ENCODE measurements around the gene FAM98C.

The FAM98C gene

DNA sequence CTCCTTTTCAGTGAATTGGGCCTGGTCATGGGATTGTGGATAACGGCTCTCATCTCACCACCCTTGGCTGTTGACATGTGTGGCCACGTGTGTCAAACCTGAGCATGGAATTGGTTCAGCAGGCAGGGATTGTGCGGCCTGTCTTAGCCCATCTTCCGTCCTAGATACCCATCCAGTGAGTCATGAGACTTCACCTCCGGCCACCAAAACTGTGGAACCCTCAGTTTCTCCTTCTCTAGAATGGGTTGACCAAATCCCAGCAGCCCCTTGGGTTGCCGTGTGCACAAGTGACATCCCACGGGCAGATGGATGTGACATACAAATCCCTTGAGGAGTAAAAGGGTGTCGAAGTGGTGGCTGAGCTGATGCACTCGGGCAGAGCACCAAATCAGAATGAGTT lies 21.8 kb upstream of the FAM98C start:
- DNase-seq: no peak

DNA sequence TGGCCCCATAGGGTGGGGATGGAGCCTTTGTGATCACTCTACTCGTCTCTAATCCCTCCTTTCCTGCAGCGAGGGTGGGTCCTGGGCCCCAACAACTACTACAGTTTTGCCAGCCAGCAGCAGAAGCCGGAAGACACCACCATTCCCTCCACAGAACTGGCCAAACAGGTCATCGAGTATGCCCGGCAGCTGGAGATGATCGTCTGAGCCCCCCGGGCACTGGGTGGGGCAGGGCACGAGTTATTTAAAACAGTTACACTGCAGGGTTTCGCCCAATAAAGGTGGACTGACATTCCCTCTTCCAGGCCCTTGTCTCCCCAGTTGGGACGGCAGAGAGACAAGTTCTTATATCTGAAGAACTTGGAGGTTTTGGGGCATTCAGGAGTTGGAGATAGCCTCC lies 19.7 kb upstream of the FAM98C start:
- DNase-seq: no peak

DNA sequence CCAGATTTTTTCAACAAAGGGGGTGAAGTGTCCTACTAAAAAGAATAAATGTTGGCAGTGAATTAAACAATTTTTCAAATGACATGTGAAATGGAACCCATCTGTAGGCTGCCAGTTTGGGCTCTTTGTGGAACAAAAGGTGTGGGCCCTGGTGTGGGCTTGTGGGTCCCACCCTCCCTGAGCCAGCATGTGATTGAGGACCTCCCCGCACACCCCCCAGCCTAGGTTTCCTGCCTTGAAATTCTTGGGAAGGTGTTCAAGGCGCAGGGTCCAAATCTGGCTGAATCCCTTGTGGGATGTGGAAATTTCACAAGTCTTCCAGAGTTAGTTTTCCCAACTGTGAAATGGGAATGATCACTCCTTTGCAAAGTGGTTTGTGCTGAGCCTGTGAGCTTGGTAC lies 19.1 kb upstream of the FAM98C start:
- DNase-seq: no peak

DNA sequence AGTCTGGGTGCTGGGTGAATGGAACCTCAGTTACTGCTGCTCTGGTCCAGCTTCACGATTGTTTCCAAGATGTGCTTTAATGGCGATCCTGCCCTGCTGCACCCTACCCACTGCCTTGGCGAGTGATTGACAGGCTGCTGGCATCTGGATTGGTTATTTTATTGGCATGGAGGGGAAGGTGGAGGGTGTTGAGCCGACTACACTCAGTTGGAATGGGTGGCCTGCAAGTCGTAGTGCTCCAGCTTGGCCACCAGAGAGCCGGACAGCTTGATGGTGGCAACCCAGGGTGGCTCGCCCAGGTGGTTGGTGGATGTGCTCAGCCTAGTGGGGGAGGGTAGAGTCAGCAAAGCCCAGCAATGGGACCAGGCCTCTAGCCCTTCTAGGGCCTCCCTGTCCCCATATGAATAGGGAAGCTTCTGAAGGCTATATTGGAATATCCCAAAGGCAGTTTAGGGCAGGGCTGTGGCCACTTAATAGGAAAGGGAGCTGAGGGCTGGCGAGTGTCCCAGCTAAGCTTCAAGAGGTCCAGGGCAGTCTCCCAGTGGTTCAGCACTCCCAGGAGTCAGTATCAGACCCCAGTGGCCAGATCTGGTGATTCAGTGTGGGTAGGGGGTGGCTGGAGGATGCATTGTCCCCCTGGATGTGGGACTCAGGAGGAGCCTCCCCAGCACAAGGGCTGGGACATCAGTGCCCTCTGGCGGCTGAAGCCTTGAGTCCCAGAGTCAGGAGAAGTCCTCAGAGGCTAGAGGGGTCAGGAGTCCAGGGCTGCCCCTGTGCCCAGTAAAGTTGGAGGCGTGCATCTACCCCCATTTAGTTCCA lies 18.5 kb upstream of the FAM98C start:
- DNase-seq: no peak

DNA sequence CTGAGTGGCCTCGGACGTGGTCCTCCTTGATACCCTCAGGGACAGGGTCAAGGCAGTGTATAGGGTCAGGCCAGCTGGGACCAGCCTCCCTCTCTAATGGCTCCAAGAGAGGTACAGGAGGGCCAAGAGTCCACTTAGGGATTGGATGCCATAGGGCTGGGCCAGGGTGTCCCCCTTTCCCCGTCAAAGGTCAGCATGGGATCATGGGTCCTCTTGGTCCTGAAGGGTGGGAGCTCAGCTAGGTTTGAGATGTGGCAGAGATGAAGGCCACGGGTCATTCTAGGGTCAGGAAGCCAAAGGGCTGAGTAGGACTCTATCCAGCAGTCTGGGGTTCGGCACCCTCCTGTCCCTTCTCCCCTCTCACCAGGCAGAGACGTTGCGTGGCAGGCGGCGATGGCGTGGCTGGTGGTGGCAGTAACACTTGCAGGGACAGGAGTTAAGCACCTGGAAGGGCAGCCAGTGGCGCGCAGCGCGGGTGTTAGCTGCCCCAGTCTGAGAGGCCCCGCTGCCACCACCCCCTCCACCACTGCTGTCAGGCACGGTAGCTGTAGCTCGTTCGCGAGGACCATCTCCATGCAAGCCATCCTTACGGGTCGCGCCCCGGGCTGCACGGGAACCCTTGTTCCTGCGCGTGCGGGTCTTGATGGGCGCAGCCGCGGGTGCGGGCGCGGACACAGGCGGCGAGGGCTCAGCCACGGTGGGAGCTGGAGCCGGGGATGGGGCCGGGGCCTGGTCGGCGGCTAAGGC lies 17.7 kb upstream of the FAM98C start:
- DNase-seq: no peak

DNA sequence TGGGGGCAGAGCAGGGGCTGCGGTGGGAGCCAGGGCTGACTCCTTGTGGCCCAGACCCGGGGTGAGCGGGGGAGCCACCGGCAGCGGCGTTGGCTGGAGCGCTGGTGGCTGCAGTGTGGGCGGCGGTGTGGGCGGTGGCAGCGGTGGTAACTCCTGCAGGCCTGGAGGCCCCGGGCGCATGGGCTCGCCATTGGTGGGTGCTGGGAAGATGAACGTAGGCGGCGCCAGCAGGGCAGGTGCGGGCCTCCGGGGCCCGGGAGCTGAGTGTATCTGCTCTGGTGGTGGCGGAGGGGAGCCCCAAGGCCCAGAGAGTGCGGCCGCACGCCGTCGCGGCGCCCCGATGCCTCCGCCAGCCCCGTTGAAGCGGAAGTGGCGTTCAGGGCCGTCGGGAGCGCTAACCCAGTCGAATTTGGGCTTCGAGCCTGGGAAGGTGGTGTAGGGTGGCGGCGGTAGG lies 17.1 kb upstream of the FAM98C start:
- no peak for DNase-seq

DNA sequence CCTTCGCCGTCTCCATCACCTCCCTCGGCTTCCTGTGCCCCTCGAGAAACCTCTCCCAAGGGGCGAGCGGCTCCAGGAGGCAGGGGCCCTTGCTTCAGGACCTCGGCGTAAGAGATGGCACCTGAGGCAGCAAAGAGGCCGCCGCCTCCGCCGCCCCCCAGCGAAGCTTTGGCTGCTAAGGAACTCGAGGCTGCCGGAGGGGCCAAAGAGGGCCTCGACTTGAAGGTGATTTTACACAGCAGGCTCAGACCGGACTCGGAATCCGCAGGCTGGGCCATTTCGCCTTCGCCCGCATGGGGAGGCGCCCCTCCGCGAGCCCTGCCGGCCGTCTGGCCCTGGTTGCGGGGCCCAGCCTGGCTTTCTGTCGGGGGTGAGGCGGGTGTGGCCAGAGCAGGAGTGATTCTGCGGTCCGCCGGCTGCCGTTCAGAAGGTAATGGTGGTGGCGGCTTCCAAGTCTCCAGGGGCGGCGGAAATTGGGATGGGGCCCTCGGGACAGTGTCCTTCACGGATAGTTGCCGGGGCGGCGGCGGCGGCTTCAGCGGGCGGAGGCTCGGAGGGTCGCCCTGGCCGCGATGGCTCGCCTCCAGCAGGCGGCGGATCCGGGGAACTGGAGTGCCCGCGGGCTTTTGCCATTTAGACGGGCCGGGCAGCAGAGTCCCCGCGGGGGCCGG lies 16.5 kb upstream of the FAM98C start:
- no peak for DNase-seq

DNA sequence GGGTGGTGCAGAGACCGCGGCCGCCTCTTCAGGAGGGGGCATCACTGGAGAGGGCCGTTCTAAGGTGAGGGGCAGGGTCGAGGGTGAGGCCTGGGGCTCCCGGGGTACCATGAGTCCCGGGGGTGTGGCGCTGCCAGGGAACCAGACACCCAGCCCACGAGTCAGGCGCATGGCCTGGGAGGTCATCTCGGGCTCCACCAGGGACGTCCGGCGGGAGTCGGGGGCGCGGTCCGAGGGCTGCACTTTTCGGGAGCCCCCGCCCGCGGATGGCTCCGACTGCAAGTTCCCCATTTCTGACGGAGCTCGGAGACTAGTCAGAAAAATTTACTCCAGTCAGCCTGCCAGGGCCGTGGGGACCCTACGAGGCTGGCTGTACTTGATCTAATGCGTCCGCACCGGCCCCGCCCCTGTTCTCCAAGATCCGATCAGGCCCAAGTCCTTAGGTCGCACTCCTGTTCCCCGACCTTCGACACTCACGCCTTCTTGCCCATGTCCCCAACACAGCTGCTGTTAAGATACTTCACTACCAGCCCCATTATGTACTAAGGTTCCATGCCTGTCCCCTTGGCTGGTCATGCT lies 15.8 kb upstream of the FAM98C start:
- peak in 1 of 2 donors; percentile 14 for DNase-seq

DNA sequence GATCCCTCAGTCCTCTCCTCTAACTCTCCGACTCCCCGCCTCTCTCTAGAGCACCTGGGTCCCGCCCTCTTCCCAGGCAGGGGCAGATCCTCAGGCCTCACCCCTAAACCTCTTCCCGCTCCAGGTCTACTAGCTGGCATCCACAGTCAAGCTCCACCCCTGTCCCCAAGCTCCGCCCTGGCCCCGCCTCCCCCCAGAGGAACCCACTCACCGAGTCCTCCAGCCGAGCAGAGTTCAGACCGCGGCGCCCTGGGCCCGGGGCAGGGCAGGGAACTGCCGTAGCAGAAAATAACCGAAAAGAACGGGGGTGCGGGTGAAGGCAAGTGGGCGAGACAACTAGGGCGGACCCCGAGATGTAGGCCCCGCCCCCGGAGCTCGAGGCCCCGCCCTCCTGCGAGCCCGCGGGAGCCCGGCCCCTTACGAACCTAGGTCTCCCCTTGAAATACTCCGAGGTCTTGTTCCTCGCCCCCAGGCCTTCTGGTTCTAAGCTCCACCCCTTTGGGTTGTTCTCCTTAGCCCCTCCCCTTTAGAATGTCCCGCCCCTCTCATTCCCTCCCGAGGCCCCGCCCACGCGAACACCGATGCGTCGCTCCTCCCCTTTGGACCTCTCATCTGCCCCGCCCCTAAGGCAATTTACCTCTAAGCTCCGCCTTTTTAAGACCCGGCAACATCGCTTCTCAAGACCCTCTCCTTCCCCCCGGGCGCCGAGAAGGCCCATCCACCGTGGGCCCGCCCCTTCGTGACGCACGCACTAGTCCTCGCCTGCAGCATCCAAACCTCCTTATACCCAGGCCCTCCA lies 15.1 kb upstream of the FAM98C start, which contains the start of gene GGN:
Gene GGN, minus strand, starts transcription at position 485 of the 799 bp plus-strand sequence. CDS start 773 bp downstream, outside the sequence.
- DNase-seq: peak; percentile 81 to 89

DNA sequence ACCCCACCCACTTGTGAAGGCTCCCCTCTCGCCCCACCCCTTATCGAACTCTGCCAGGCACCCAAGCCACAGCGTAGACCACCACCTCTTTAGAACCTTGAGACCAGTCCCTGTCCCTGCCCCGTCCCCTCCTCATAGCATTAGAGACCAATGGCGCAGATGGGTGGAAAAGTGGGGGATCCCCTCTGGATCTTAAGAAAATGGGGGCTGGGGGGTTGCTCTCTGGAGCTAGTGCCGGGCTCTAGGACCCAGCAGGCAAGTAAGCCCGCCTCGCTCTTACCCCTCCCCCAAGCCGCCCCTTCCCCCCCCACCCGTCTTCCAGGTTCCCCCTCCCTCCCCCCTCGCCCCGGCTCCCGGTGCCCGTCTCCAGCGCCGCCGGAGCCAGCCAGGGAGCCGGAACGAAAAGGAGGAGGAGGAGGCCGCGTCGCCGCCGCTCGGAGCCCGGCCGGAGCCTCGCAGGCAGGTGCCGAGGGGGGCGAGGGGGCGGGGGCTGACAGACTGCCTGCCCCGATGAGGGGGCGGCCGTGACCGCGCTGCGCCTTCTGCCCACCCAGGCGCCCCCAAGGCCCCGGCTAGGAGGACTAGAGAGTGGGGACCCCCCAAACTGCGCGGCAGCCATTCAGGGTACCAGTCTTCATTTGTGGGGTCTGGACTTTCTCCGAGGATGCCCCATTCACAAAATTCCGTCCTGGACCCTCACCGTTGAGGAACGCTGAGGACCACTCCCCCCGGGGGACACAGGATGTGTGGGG lies 14.4 kb upstream of the FAM98C start, which contains the start of gene SPRED3:
Gene SPRED3, plus strand, starts transcription at position 349 of the 752 bp plus-strand sequence. CDS start 1,606 bp downstream, outside the sequence.
- no peak for DNase-seq

DNA sequence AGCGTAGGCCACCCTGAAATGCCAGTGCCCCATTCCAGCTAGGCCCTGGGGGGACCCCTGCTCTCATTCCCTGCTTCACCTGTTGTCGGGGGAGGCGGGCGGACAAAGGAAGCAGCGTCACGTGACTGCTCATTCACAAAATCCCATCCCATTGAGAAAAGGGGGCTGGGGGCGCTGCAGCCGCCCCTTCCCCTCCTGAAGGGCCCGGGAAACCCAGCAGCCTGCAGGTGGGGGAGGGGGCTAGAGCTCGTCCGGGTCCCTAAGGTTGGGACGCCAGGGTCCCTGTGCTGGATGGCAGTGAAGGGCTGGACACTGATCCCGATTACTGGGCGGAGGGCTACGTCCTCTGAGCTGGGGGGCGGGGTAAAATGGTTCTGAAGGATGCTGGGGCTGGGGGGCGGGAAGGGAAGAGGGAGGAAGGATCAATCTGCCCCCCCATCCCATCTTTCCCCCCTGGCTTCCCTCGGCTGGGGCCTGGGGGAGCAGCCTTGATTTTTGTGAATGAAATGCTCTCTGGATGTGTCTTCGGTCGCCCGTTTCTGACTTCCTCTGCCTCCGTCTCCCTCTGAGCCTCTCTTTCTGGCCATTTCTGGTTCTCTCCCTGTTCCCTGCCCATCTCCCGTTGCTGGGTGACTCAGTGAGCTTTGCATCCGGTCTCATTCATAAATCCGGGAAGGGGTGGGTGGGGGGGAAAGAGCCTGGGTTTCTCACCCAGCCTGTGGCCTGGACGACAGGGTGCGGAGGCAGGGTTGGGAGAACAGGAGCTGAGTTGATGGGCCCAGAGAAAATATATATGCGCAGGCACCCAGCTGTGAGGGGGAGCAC lies 13.6 kb upstream of the FAM98C start:
- DNase-seq: no peak

DNA sequence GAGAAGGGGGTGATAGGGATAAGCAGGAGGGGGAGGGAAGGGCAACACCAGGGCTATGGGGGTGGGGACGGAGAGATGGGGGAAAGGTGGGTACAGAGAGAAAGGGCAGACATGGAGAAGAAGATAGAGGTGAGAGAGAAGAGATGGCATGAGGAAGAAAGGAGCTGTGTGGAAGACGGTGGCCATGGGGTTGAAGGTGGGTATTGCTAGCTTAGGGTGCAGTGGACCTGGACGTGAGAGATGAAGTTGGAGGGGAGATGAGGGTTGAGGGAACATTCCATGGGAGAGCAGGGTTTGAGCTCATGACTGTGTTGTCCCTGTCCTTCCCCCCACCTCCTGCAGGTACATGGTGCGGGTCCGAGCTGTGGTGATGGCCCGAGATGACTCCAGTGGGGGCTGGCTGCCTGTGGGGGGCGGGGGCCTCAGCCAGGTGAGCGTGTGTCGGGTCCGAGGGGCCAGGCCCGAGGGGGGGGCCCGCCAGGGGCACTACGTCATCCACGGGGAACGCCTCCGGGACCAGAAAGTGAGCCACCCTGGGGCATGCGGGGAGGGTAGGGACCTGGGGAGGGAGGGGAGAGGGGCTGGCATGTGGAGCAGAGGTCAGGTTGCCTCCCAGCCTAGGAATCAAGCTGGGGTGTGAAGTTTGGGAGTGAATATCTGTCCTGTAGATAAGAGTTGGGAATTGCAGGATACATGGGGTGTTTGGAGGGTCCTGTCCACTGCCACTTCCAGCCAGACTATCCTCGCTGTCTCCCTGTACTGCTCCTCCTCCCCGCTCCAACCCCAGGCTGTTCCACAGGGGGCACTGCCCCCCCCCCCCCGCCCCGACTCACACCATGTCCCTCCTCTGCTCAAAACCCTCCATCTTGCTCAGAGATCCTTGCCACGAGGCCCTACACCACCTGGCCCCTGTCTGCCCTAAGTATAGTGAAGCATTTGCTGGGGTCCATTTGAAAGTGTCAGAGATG lies 12.7 kb upstream of the FAM98C start:
- DNase-seq: no peak

DNA sequence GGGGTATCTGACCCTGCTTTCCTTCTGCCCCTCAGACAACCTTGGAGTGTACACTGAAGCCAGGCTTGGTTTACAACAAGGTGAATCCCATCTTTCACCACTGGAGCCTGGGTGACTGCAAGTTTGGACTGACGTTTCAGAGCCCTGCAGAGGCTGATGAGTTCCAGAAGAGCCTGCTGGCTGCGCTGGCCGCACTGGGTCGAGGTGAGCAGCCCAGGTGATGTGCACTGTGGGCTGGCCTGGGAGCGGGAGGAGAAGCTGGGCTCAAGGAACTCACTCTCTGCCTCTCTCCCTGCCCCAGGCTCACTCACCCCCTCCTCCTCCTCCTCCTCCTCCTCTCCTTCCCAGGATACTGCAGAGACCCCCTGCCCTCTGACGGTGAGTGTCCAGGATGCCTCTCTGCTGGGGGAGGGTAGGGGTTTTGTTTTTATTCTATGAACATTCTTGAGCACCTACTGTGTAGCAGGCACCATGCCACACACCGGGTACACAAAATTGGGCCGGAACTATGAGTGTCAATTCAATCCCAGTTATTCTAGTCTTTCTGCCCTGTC lies 10.9 kb upstream of the FAM98C start:
- no peak for DNase-seq

DNA sequence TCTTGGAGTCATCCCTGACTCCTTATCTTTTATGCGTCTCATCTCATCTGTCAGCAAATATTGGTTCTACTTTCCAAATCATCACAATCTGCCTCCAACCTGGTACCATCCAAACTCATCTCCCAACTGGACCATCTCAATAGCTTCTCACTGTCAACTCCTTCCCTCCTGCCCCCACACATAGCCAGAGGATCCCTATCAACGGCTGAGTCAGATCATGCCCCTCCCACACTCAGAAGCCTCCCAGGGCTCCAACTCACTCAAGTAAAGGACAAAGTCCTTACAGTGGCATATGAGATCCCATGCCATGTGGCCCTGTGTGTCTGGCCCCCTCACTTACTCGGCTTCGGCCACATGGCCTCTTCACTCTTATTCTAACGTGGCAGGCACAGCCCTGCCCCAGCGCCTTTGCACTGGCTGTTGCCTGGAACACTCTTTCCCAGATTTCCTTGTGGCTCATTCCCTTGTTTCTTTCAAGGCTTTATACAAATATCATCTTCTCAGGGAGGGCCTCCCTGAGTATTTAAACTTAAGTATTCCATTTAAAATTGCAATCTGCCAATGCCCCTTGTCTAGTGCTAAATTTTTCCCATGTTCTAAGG lies 10.1 kb upstream of the FAM98C start:
- DNase-seq: no peak

DNA sequence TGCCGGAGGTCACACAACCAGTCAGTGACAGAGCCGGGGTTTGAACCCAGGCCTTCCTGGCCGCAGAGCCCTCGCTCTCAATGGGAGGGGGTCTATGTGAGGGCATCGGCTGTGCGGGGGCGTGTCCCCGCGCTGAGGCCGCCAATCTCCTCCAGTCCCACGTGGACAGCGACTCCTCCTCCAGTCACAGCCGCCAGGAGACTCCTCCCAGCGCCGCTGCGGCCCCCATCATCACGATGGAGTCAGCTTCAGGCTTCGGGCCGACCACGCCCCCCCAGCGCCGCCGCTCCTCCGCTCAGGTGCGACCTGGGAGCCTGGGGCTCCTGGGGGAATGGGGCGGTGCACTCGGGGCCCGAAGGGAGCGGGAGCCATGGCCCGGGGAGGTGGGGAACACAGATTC lies 8.4 kb upstream of the FAM98C start:
- peak; percentile 79 to 80 for DNase-seq

DNA sequence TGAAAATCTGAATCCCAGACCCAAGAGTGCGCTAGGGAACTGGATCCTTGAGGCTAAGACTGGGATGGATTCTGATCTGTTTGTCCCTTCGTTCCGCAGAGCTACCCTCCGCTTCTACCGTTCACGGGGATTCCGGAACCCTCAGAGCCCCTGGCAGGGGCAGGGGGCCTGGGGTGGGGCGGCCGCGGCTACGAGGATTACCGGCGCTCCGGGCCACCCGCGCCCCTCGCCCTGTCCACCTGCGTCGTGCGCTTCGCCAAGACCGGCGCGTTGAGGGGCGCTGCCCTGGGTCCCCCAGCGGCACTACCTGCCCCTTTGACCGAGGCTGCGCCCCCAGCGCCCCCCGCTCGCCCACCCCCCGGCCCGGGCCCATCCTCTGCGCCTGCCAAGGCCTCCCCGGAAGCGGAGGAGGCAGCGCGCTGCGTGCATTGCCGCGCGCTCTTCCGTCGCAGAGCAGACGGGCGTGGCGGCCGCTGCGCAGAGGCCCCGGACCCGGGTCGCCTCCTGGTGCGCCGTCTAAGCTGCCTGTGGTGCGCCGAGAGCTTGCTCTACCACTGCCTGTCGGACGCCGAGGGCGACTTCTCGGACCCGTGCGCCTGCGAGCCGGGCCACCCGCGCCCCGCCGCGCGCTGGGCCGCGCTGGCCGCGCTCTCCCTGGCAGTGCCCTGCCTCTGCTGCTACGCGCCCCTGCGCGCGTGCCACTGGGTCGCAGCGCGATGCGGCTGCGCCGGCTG lies 7.3 kb upstream of the FAM98C start:
- DNase-seq: peak in 1 of 2 donors; percentile 44

DNA sequence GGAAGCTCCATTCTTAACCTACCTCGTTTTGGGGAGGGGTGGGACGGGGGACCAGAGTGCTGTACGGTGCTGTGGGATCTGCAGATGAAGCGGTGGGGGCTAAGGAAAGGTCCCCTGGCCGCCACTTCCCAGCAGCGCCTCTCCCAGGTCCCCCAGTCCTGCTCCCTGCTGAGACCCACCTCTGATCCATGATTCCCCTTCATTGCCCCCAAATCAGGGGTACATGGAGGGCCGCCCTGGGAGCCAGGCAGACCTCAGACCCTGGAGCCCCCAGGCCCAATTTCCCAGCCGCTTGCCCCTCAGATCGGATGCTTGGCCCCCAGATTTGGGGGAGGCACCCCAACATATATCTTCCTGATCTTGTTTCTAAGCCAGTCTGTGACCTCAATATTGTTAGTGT lies 3.8 kb upstream of the FAM98C start:
- DNase-seq: no peak

DNA sequence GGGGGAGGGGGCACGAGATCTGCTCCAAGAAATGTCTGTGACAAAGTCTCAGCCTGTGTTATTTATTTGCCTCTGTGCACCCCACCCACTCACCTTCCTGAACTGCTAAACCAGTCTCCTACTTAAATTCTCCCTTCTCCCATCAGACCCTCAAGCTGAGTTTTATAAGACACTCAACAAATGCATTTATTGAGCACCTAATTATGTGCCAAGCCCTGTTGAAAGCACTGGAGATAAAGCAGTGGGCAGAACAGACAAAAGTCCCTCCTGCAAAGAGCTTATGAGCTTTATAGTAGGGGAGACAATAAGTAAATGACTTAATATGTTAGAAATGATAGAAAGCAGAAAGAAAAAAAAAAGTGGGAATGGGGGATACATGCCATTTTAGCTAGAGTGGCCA lies 3.4 kb upstream of the FAM98C start:
- no peak for DNase-seq

Measured in CD4-positive, alpha-beta T cell treated with Interleukin-4 for 1 hour (primary cell).